Right atrium auricular region (tissue), 2 donors: ENCODE measurements around the gene LGALS3BP. TPM values are rescaled to one million over a fixed set of nuclear protein-coding genes. Genes with fewer than 3 reads are reported as not detected.
A peak's percentile ranks its signal among the peaks of the same experiment; 100 is the strongest.

ENCODE experiments used
- DNase-seq: peaks from one replicate; pipeline ENCODE4 v3.0.0-alpha.2; 2019; ENCODE audit warnings: low spot score
- H3K27ac ChIP-seq, 2 donors: fragments of 200-600 bp; sonication (generic); 1 replicate in 1 of 2; 2 replicates in 1 of 2; pipeline ENCODE4 v1.5.1; 2016 to 2019
- H3K27me3 ChIP-seq, 2 donors: fragments of 200-600 bp; sonication (generic); one replicate each; pipeline versions ENCODE4 v1.5.1 to v1.6.0; 2017 to 2019
- H3K36me3 ChIP-seq: fragments of 200-600 bp; sonication (generic); one replicate; pipeline ENCODE4 v1.5.1; 2016
- H3K4me1 ChIP-seq, 2 donors: fragments of 200-600 bp; sonication (generic); one replicate each; pipeline versions ENCODE4 v1.5.1 to v1.6.0; 2017 to 2019
- H3K4me3 ChIP-seq, 2 donors: fragments of 200-600 bp; sonication (generic); 1 replicate in 1 of 2; 2 replicates in 1 of 2; pipeline ENCODE4 v1.5.1; 2017 to 2019; ENCODE audit warnings: mild to moderate bottlenecking in 1 of 2, moderate library complexity in 1 of 2
- H3K9me3 ChIP-seq, 2 donors: fragments of 200-600 bp; sonication (generic); one replicate each; pipeline ENCODE4 v1.5.1; 2019
- CTCF ChIP-seq, 2 donors: fragments of 200-600 bp; sonication (generic); IDR thresholded peaks; one replicate each; pipeline ENCODE4 v1.5.1; 2019; ENCODE audit warnings: antibody characterized with exemption in 2 of 2
- total RNA-seq, 2 donors: library from RNA; depleted of rRNA; stranded (reverse); fragments of >200 nt; gene quantifications; one replicate each; pipeline ENCODE4 v1.1.0, GENCODE V29; 2016

LGALS3BP gene
- total RNA-seq, 2 donors from 2014 or later = 488 to 733 TPM

- Histone ChIP-seq H3K4me1 (peaks cover 0 to 36% of the 10 kb centered on the region in 2 donors), H3K27ac (no peak overlapping the region), H3K36me3 (no peaks in the 10 kb centered on the region), H3K27me3 (no peaks in the 10 kb centered on the region), H3K9me3 (no peaks in the 10 kb centered on the region), H3K4me3 (no peak overlapping the region)
- no peak for TF ChIP-seq CTCF (IDR thresholded peaks at IDR 0.05)
- DNase-seq = no peak
These were observed 38.0 kb upstream of the LGALS3BP start for GRCh38 chr17:79017546-79018369.

- no peak overlapping the region for H3K4me3 ChIP-seq
- H3K27ac ChIP-seq = no peak overlapping the region
- no peak for DNase-seq
- no peaks in the 10 kb centered on the region for H3K9me3 ChIP-seq
- H3K36me3 ChIP-seq = no peaks in the 10 kb centered on the region
- H3K27me3 ChIP-seq = no peaks in the 10 kb centered on the region
- no peak for TF ChIP-seq CTCF (IDR thresholded peaks at IDR 0.05)
- peaks cover 0 to 7% of the 10 kb centered on the region in 2 donors for H3K4me1 ChIP-seq
These were observed 34.5 kb upstream of the LGALS3BP start for GRCh38 chr17:79014158-79014758.

GRCh38 chr17:79012563-79013134 is 32.9 kb upstream of the LGALS3BP start:
- Histone ChIP-seq H3K4me3 (no peak overlapping the region), H3K36me3 (no peaks in the 10 kb centered on the region), H3K27me3 (no peaks in the 10 kb centered on the region), H3K9me3 (no peaks in the 10 kb centered on the region), H3K4me1 (peaks cover 0 to 21% of the 10 kb centered on the region in 2 donors), H3K27ac (no peak overlapping the region)
- no peak for DNase-seq
- TF ChIP-seq CTCF (IDR thresholded peaks at IDR 0.05) = no peak

GRCh38 chr17:79011451-79012147 is 31.9 kb upstream of the LGALS3BP start:
- DNase-seq = no peak
- TF ChIP-seq CTCF (IDR thresholded peaks at IDR 0.05) = no peak
- no peak overlapping the region for H3K4me3 ChIP-seq
- H3K9me3 ChIP-seq = no peaks in the 10 kb centered on the region
- no peaks in the 10 kb centered on the region for H3K27me3 ChIP-seq
- peaks cover 0 to 32% of the 10 kb centered on the region in 2 donors for H3K4me1 ChIP-seq
- H3K36me3 ChIP-seq = no peaks in the 10 kb centered on the region
- H3K27ac ChIP-seq = no peak overlapping the region

- Histone ChIP-seq H3K4me3 (peak overlapping the region; percentile 71 to 82), H3K9me3 (no peaks in the 10 kb centered on the region), H3K36me3 (no peaks in the 10 kb centered on the region), H3K4me1 (peaks cover 0 to 45% of the 10 kb centered on the region in 2 donors), H3K27ac (peak overlapping the region; percentile 68 to 75), H3K27me3 (no peaks in the 10 kb centered on the region)
- no peak for DNase-seq
- no peak for TF ChIP-seq CTCF (IDR thresholded peaks at IDR 0.05)
These were observed 30.6 kb upstream of the LGALS3BP start for GRCh38 chr17:79010304-79010646.
